Measurements from ENCODE around the gene ZBTB45.

DNA sequence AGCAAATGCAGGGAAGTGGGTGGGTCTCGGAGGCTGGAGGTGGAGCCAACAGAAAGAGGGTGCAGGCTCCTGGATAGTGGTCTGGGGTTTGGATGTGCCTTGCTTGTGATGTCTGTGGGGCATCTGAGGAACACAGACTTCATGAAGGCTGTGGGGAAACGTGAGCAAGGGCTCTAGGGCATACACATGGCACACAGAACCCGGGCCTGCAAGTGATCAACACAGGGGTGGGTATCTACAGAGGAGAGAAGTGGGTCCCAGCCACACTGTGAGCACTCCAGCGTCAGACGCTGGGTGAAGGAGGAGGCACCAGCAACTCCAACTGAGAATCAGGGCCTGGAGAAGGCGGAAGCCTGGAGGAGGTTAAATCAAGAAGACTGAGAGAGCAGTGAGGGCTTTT, 44.2 kb upstream of the ZBTB45 start:
- TF ChIP-seq TCF7L2 (IDR thresholded peaks at IDR 0.05; ENCODE audit: borderline replicate concordance, extremely low read depth, insufficient read depth, insufficient read length) (no peak), CTCF (IDR thresholded peaks at IDR 0.05 in 2 of 3, conservative IDR thresholded peaks at IDR 0.05 in 1 of 3; ENCODE audit: borderline replicate concordance in 1 of 3, insufficient read depth in 1 of 3, low read depth in 2 of 3, low read length in 2 of 3) (no peak), ATF3 (IDR thresholded peaks at IDR 0.05) (no peak), RAD21 (IDR thresholded peaks at IDR 0.05; ENCODE audit: low read depth) (no peak), POLR2AphosphoS5 (IDR thresholded peaks at IDR 0.05; ENCODE audit: low read depth, low read length) (no peak), EZH2 (IDR thresholded peaks at IDR 0.05) (no peak), MAX (IDR thresholded peaks at IDR 0.05) (no peak)
